Osteocyte (in vitro differentiated cells): ENCODE data around the gene BATF3. TPM values are rescaled to one million over a fixed set of nuclear protein-coding genes. Genes with fewer than 3 reads are reported as not detected.

Experiments
- DNase-seq: peaks from one replicate; pipeline ENCODE4 v3.0.0; 2021; ENCODE audit warnings: mixed read lengths; ENCODE audit not compliant: unreplicated experiment; ENCODE audit errors: extremely low spot score
- H3K27ac Mint-ChIP-seq: one replicate; pipeline ENCODE4 v1.8.0; 2021; ENCODE audit warnings: mild to moderate bottlenecking, mixed read lengths; ENCODE audit not compliant: unreplicated experiment
- H3K27me3 Mint-ChIP-seq: one replicate; pipeline ENCODE4 v1.8.0; 2021; ENCODE audit warnings: mixed read lengths; ENCODE audit not compliant: unreplicated experiment
- H3K36me3 Mint-ChIP-seq: one replicate; pipeline ENCODE4 v1.8.0; 2021; ENCODE audit warnings: mixed read lengths; ENCODE audit not compliant: unreplicated experiment
- H3K4me1 Mint-ChIP-seq: one replicate; pipeline ENCODE4 v1.8.0; 2021; ENCODE audit warnings: mixed read lengths; ENCODE audit not compliant: unreplicated experiment
- H3K4me3 Mint-ChIP-seq: one replicate; pipeline ENCODE4 v1.8.0; 2021; ENCODE audit warnings: mild to moderate bottlenecking, moderate library complexity, mixed read lengths; ENCODE audit not compliant: unreplicated experiment
- H3K9me3 Mint-ChIP-seq: one replicate; pipeline ENCODE4 v1.8.0; 2021; ENCODE audit warnings: mixed read lengths; ENCODE audit not compliant: unreplicated experiment
- total RNA-seq: library from RNA; stranded (reverse); gene quantifications from 2 replicates; pipeline ENCODE4 v1.2.1, GENCODE V29; 2021
- TF ChIP-seq, protein P1 (sequence below): fragments of 200-600 bp; sonication (generic); IDR thresholded peaks from 2 replicates; pipeline ENCODE4 v1.5.0; 2021; ENCODE audit warnings: antibody characterized with exemption, mild to moderate bottlenecking, moderate library complexity

BATF3 gene
- total RNA-seq, 1 donor from 2014 or later: 0.56 TPM

GRCh38 chr1:212648431-212648830 is 51.2 kb downstream of the BATF3 start:
- TF ChIP-seq, protein P1, sequence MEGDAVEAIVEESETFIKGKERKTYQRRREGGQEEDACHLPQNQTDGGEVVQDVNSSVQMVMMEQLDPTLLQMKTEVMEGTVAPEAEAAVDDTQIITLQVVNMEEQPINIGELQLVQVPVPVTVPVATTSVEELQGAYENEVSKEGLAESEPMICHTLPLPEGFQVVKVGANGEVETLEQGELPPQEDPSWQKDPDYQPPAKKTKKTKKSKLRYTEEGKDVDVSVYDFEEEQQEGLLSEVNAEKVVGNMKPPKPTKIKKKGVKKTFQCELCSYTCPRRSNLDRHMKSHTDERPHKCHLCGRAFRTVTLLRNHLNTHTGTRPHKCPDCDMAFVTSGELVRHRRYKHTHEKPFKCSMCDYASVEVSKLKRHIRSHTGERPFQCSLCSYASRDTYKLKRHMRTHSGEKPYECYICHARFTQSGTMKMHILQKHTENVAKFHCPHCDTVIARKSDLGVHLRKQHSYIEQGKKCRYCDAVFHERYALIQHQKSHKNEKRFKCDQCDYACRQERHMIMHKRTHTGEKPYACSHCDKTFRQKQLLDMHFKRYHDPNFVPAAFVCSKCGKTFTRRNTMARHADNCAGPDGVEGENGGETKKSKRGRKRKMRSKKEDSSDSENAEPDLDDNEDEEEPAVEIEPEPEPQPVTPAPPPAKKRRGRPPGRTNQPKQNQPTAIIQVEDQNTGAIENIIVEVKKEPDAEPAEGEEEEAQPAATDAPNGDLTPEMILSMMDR: no peak
- Mint-ChIP-seq H3K4me3 (no peak overlapping the region), H3K27me3 (peaks cover 10% of the 10 kb centered on the region), H3K4me1 (peaks cover 17% of the 10 kb centered on the region), H3K27ac (peak overlapping the region; percentile 36), H3K9me3 (no peaks in the 10 kb centered on the region), H3K36me3 (no peaks in the 10 kb centered on the region)
- peak; percentile 23 for DNase-seq

DNA sequence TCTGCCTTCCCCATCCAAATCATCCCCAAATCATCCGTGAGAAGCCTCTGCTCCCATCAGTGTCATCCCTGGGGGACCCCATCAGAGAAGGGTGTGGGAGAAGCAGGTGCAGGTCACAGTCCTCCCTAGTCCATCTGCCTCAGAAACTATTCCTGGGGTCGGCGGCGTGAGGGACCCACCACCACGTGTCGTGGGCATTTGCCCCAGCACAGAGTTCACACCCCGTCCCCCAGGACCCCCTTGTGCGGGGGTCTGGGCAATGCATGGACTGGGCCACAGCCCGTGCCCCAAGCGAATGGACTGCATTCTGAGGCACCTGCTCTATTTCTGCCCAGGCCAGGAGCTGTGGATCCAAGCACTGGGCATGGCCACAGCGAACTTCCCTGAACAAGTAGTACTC is 52.6 kb downstream of the BATF3 start:
- peak; percentile 77 for DNase-seq
- H3K36me3 Mint-ChIP-seq: no peaks in the 10 kb centered on the region
- no peak overlapping the region for H3K27ac Mint-ChIP-seq
- TF ChIP-seq, protein P1: no peak
- no peaks in the 10 kb centered on the region for H3K9me3 Mint-ChIP-seq
- H3K4me3 Mint-ChIP-seq: no peak overlapping the region
- H3K4me1 Mint-ChIP-seq: peaks cover 17% of the 10 kb centered on the region
- peaks cover 10% of the 10 kb centered on the region for H3K27me3 Mint-ChIP-seq

GRCh38 chr1:212646588-212646987 is 53.1 kb downstream of the BATF3 start:
- Mint-ChIP-seq H3K4me3 (no peak overlapping the region), H3K27me3 (peaks cover 10% of the 10 kb centered on the region), H3K27ac (no peak overlapping the region), H3K4me1 (peaks cover 17% of the 10 kb centered on the region), H3K36me3 (no peaks in the 10 kb centered on the region), H3K9me3 (no peaks in the 10 kb centered on the region)
- DNase-seq: peak; percentile 78
- TF ChIP-seq, protein P1: no peak

- TF ChIP-seq, protein P1: no peak
- Mint-ChIP-seq H3K27ac (no peak overlapping the region), H3K36me3 (no peaks in the 10 kb centered on the region), H3K9me3 (peaks cover 2% of the 10 kb centered on the region), H3K27me3 (peaks cover 16% of the 10 kb centered on the region), H3K4me1 (peaks cover 17% of the 10 kb centered on the region), H3K4me3 (no peak overlapping the region)
- peak; percentile 73 for DNase-seq
Observed at GRCh38 chr1:212645546-212646543, 53.8 kb downstream of the BATF3 start.

DNA sequence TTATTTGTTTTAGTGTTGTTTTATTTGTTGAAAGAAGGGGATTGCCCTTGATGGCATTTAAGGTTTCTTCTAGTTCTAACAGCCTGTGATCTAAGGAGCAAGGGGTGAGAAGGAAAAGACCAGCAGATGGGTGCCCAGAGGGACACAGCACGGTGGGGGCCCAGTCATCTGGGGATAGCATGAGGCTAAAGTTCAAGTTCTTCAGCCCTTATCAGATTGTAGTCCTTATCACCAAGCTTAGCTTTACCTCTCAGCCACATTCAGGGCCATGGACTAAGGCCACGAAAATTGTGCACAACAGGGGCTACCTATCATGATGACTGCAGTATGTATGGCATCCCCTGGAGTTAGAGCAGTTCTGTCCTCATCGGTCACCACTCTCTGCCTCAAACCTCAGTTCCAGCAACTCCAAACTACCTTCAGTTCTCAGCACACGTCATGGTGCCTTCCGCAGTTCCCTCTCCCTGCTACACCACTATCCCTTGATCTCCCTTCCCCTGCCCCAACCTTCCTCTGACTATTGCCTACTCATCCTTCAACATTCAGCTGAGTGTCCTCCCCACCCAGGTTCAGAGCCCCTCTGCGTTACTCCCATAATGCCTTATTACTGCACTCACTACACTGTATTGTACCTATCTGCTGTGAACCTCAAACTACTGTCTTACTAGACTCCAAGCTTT is 54.6 kb downstream of the BATF3 start:
- peak; percentile 51 for DNase-seq
- H3K27me3 Mint-ChIP-seq: peaks cover 24% of the 10 kb centered on the region
- H3K4me1 Mint-ChIP-seq: peaks cover 12% of the 10 kb centered on the region
- H3K4me3 Mint-ChIP-seq: no peak overlapping the region
- peaks cover 4% of the 10 kb centered on the region for H3K9me3 Mint-ChIP-seq
- no peak overlapping the region for H3K27ac Mint-ChIP-seq
- no peaks in the 10 kb centered on the region for H3K36me3 Mint-ChIP-seq
- TF ChIP-seq, protein P1: no peak
